ELF-1 (cell line): Measurements from ENCODE around the gene PCDH9.

Source experiments
- DNase-seq: peaks from one replicate; pipeline ENCODE4 v3.0.0-alpha.2; 2016; ENCODE audit warnings: low read depth, low spot score

Gene PCDH9

DNA sequence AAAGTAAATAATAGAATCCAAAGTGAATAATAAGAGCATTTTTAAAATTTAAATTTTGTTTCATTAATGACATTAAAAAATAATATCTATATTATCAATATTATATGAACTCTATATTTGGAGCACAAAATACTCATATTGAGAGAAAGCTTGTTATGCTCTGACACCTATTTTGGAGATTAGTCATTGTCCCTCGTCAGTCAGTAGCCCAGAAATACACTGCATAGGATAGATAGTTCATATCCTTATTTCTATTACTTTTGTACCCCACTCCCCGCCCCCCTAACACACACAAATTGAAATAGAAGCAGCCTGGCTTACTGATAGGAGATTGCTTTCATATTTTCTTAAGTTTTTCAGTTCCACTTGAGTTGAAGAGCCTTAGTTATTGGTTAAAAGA, 652.8 kb downstream of the PCDH9 start:
- no peak for DNase-seq

DNA sequence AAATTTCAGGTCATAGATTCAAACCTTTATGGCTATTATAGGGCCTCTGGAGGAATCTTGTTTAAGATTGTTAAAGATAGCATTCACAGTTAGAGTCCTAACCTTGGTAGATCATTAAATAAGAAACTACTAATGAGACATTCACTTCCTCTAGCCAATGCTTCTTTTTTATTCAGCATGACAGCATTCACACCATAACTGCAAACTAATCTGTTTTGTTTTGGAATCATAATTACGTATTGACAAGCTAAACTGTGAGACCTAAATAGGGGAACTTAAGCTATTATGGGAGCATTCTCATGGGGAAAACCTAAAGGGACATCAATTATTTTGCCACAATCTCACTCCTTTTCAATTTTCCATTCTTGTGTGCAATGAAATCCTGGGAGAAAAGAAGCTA, 653.8 kb downstream of the PCDH9 start:
- no peak for DNase-seq

GRCh38 chr13:66574606-66575005, 655.5 kb downstream of the PCDH9 start:
- no peak for DNase-seq

GRCh38 chr13:66567899-66568612, 662.1 kb downstream of the PCDH9 start:
- no peak for DNase-seq

GRCh38 chr13:66565279-66565678, 664.9 kb downstream of the PCDH9 start:
- no peak for DNase-seq

- DNase-seq = no peak
Measured at GRCh38 chr13:66563076-66563475, 667.1 kb downstream of the PCDH9 start.

DNA sequence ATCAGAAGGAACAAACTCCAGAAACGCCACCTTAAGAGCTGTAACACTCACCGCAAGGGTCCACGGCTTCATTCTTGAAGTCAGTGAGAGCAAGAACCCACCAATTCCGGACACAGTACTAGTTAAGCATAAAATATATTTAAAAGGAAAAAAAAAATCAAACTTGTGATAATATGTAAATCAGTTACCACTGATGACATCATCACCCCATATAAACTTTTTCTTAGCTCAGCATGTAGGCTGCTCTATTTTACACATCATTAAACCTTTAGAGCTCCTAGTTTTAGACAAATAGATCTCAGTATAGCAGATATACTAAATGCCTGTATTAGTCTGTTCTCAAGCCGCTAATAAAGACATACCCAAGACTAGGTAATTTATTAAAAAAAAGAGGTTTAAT, 668.1 kb downstream of the PCDH9 start:
- DNase-seq = no peak

DNA sequence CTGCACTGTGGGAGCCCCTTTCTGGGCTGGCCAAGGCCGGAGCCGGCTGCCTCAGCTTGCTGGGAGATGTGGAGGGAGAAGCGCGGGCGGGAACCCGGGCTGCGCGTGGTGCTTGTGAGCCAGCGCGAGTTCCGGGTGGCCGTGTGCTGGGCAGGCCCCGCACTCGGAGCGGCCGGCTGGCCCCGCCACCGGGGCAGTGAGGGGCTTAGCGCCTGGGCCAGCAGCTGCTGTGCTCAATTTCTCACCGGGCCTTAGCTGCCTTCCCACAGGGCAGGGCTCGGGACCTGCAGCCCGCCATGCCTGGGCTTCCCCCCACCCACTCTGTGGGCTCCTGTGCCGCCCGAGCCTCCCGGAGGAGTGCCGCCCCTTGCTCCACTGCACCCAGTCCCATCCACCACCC, 669.1 kb downstream of the PCDH9 start:
- DNase-seq = no peak

DNA sequence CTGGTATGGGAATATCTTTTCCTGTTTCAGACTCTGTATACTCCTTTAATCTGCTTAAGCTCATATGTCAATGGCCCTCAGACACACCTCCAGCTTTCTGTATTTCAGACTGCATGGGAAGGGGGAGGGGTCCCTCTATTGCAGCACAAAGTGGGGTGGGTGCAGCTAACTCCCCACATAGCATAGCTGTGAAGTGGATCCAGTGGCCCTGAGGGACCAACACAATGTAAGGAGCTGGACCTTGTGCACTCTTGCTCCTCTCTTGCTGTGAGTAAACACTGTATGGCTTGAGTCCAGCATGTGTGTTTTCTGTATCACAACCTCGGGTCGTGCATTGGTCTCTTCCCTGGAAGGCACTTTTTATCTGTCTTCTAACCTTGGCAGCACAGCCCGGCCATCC, 669.9 kb downstream of the PCDH9 start:
- DNase-seq = no peak

- no peak for DNase-seq
Measured at GRCh38 chr13:66559093-66559492, 671.0 kb downstream of the PCDH9 start.

DNA sequence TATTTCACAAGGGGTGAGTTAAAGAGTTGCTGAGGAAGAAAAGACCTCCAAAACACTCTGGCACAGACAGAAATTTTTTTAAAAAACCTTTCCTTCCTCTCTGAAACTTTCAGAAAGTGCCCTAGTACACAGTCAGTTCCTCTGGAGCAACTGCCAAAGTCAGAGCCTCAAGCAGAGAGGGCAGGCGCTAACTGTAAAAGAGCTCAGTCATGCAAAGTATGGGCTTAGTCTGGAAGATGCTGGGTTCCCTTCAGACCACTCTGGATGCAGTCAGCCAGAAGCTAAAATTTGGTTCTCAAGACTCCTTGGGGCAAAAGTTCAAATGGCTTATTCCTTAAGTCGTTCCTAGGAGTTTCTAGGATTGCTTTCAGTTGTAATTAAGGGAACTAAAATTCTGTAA, 671.6 kb downstream of the PCDH9 start:
- peak; percentile 13 for DNase-seq

DNA sequence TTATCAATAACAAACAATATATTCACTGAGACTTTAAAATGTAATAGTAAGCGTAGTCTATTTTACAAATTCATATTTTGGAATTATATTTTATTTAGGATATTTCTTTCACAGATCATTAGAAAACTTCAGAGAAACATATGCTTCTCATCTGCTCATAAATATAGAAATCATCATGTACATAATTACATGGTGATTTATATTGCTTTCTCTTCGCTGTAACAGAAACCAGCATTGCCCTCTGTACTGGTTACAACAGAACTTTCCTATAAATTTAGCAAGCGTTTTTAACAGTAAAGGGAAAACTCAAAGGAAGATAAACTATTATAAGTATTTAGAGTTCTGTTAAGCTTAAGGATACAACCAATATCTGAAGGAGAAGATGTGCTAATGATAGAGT, 672.8 kb downstream of the PCDH9 start:
- DNase-seq = no peak

GRCh38 chr13:66556306-66556705, 673.8 kb downstream of the PCDH9 start:
- DNase-seq = no peak

DNA sequence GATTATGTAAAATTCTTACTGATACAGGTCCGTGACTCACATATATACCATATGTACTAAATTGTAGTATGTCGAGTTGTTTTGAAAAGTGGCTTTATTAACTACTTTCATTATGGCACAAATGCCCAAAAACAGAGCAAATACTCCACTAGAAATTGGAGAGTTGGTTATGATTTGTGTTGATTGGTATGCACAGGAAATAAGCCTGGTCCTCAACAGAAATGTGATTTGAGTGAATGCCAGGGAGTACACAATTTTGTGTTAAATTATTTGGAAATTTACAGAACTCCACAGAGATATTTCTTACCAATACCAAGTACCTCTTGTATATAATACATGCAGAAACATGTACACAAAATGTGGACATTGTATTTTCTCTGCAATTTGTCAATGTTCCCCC, 676.7 kb downstream of the PCDH9 start:
- DNase-seq = no peak

- no peak for DNase-seq
Measured at GRCh38 chr13:66551128-66551527, 679.0 kb downstream of the PCDH9 start.

DNA sequence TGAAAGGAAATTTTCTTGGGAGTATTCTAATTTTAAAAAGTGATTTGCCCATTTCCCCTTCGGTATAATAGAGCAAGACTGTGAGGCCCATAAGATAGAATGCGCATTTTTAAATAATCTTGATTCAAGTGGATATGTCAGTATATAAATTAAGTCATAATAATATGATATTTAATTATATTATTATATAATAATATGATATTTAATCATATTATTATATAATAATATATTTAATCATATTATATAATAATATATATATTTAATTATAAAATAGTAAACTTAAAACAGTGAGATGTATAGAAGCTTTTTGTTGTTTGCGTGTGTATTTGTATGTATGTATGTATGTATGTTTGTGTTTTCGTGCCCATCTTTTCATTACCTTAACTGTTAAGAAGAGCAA, 682.5 kb downstream of the PCDH9 start:
- no peak for DNase-seq

GRCh38 chr13:66546534-66547379, 683.4 kb downstream of the PCDH9 start:
- no peak for DNase-seq

DNA sequence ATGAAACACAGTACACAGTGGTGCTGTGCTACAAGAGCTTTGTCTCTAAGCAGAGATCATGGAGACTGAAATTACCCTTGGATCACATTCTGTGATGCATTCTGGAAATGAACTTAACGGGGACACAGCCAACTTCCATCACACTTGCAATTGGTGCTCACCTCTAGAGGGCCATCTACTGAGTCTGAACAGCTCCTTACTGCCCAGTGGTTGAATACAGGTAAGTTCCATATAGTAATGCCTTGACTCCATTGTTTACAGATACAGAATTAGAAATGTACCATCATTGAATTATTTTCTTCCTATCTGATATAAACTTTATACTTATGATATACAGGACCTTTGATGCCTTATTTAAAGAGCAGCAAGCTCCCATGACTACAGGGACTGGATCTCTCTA, 686.4 kb downstream of the PCDH9 start:
- no peak for DNase-seq

GRCh38 chr13:66537417-66537816, 692.7 kb downstream of the PCDH9 start:
- no peak for DNase-seq

DNA sequence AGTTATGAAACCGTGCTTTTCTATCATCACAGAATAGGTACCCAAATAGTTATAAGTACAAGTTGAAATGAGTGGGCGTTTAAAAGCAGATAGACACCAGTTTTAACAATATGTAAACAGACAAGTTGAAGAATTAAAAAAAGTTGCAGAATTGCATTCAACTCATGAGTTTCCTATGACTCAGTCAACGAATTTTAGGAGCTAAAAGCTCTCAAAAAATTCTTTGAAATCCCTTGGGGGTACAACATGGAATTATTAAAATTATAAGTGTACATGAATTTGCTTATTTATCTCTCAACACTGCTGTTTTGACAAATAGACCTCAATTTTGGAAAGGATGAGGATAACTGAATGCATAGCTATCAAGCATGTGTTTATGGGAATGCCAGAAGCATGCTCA, 693.4 kb downstream of the PCDH9 start:
- DNase-seq = no peak

- DNase-seq = no peak
Measured at GRCh38 chr13:66534561-66534960, 695.6 kb downstream of the PCDH9 start.

DNA sequence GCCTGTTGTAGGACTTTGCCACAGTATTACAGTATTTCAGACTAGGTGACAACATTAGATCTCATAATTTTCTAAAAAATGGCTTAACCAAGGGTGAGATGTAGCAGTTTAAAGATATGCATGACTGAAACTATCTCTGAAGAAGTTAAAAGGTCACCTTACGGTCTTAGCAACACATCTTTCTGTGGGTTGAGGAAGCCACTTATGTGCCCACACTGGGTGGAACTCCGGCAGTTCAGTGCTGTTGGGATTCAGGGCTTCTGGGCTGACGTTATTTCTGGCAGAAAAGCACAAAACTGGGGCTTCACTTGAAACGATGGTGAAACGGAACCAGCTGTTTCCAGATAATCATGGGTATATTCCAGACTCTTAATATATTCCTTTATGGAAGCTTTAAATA, 697.3 kb downstream of the PCDH9 start:
- DNase-seq = no peak

- DNase-seq = no peak
Measured at GRCh38 chr13:66532146-66532545, 698.0 kb downstream of the PCDH9 start.
